Ovary (tissue), 9 donors: Measurements from ENCODE around the gene TRIM59. TPM values are rescaled to one million over a fixed set of nuclear protein-coding genes. Genes with fewer than 3 reads are reported as not detected.

Source experiments
- DNase-seq, 5 donors: peaks; one replicate each; pipeline ENCODE4 v3.0.0-alpha.2; 2019 to 2020
- H3K27ac ChIP-seq, 2 donors: fragments of 200-600 bp; one replicate each; pipeline versions ENCODE4 v1.5.1 to v1.8.0; 2019 to 2022
- H3K27me3 ChIP-seq: fragments of 200-600 bp; one replicate; pipeline ENCODE4 v1.8.0; 2022
- H3K36me3 ChIP-seq: fragments of 200-600 bp; sonication (generic); one replicate; pipeline ENCODE4 v1.5.1; 2019
- H3K4me1 ChIP-seq: one replicate; pipeline ENCODE4 v1.8.1; 2013; ENCODE audit warnings: mild to moderate bottlenecking, moderate library complexity; ENCODE audit not compliant: insufficient read depth
- H3K4me3 ChIP-seq: fragments of 200-600 bp; sonication (generic); one replicate; pipeline ENCODE4 v1.5.1; 2017
- H3K9me3 ChIP-seq, 2 donors: fragments of 200-600 bp in 1 of 2; sonication (generic) in 1 of 2; one replicate each; pipeline versions ENCODE4 v1.5.1 to v1.8.1; 2013 to 2019; ENCODE audit warnings: mild to moderate bottlenecking in 1 of 2, moderate library complexity in 1 of 2
- EP300 ChIP-seq: sonication (generic); formaldehyde crosslinking; IDR thresholded peaks from one replicate; pipeline ENCODE4 v1.6.1; 2017; ENCODE audit warnings: antibody characterized with exemption
- POLR2A ChIP-seq: fragments of 450-650 bp; IDR thresholded peaks from one replicate; pipeline ENCODE4 v1.6.1; 2017; ENCODE audit warnings: antibody characterized with exemption, mild to moderate bottlenecking, moderate library complexity
- WGBS, 3 donors: extraction: QIAGEN DNeasy Blood & Tissue Kit in 1 of 3; methylation state at CpG; one replicate each; pipeline versions ENCODE4 v1.1.5 to v1.1.7; 2013 to 2017; 5-methylcytosine and 5-hydroxymethylcytosine counted together
- intact Hi-C, 4 donors: fragments of 100-400 bp; cut with DNase I; formaldehyde crosslinking; loops; one replicate each; pipeline versions ENCODE4 v1.11.0 to v1.15.1; 2022 to 2023
- polyA plus RNA-seq, 2 donors: library from polyadenylated mRNA; stranded (reverse); fragments of 200-250 nt in 1 of 2; fragments of 350-450 nt in 1 of 2; fragmentation: Illumina TruSeq in 1 of 2; extraction: RNeasy Lipid Tissue Mini Kit (QIAGEN cat#74804) in 1 of 2; gene quantifications; one replicate each; pipeline ENCODE4 v1.2.3, GENCODE V29; 2013 to 2014
- total RNA-seq, 7 donors: library from RNA; depleted of rRNA in 2 of 7; stranded (reverse); fragments of >200 nt in 2 of 7; fragmentation: NEBNext Ultra II Directional in 3 of 7; extraction: Animal tissue kit (Norgen Biotek cat#: 25700) in 3 of 7; gene quantifications; one replicate each; pipeline versions ENCODE4 v1.1.0 to v1.2.4, GENCODE V29; 2016 to 2023
- TF ChIP-seq, protein P1 (sequence below), 3 donors: fragments of 450-650 bp in 2 of 3; fragments of 200-600 bp in 1 of 3; IDR thresholded peaks; one replicate each; pipeline versions ENCODE4 v1.5.1 to v1.8.0; 2016 to 2022; ENCODE audit warnings: antibody characterized with exemption in 3 of 3, mild to moderate bottlenecking in 1 of 3
- donor health status: DM: no; HTN: no; CAD: no; lungs with moderate emphysema.
- donor health status: DM: no; HTN: no; CAD: no.
- donor health status: Bipolar disorder and iron deficiency.
- donor health status: DM: yes; HTN: yes; CAD: no.
- donor health status: DM: no; HTN: no; CAD: no.
- donor health status: DM: yes; HTN: yes; CAD: no.

Gene TRIM59
- total and polyA plus RNA-seq, 9 donors: 1.4 to 4.8 (median 2.1) TPM

DNA sequence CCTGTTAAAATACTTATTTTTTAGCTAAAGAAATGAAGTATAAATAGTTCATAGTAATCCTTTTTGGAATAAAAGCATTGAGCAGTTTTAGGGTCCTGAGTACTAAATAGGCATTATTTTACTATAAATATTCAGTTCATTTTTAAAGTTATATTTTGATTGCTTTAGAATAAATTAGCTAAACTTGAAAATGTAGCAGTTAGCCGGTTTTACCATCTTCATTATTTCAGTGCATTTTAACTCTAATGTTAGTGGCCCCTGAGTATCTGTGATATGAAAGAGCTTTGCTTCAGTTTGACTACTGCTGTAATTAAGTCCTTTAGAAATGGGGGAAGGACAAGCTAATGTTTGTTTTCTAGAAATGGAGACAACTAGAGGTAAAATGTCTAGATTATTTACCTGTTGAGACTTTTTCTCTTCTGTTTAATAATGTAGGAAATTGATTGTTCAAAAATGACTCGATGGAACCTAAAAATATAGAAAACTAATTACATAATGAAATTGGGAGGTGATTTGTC lies 46.5 kb downstream of the TRIM59 start:
- WGBS, 3 donors: 74 to 81% (median 78%) methylated on average over 2 of the region's 2 CpGs
- TF ChIP-seq EP300: no peak
- no peak for TF ChIP-seq POLR2A
- TF ChIP-seq, protein P1, sequence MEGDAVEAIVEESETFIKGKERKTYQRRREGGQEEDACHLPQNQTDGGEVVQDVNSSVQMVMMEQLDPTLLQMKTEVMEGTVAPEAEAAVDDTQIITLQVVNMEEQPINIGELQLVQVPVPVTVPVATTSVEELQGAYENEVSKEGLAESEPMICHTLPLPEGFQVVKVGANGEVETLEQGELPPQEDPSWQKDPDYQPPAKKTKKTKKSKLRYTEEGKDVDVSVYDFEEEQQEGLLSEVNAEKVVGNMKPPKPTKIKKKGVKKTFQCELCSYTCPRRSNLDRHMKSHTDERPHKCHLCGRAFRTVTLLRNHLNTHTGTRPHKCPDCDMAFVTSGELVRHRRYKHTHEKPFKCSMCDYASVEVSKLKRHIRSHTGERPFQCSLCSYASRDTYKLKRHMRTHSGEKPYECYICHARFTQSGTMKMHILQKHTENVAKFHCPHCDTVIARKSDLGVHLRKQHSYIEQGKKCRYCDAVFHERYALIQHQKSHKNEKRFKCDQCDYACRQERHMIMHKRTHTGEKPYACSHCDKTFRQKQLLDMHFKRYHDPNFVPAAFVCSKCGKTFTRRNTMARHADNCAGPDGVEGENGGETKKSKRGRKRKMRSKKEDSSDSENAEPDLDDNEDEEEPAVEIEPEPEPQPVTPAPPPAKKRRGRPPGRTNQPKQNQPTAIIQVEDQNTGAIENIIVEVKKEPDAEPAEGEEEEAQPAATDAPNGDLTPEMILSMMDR (IDR thresholded peaks at IDR 0.05): no peak
- Histone ChIP-seq H3K9me3 (no peaks in the 10 kb centered on the region), H3K36me3 (no peaks in the 10 kb centered on the region), H3K27ac (no peak overlapping the region), H3K4me3 (no peak overlapping the region), H3K4me1 (peaks cover under 1% of the 10 kb centered on the region), H3K27me3 (no peaks in the 10 kb centered on the region)
- intact Hi-C loops: no loop called here
- no peak for DNase-seq

- no peaks in the 10 kb centered on the region for H3K27me3 ChIP-seq
- no peak for DNase-seq
- WGBS, 3 donors: 53 to 66% (median 57%) methylated on average over 11 of the region's 11 CpGs
- H3K9me3 ChIP-seq: no peaks in the 10 kb centered on the region
- TF ChIP-seq, protein P1 (IDR thresholded peaks at IDR 0.05): no peak
- TF ChIP-seq POLR2A (no peak), EP300 (no peak)
- intact Hi-C loops: no loop called here
- no peak overlapping the region for H3K27ac ChIP-seq
- peaks cover 1% of the 10 kb centered on the region for H3K4me1 ChIP-seq
- H3K4me3 ChIP-seq: no peak overlapping the region
- no peaks in the 10 kb centered on the region for H3K36me3 ChIP-seq
Observed at GRCh38 chr3:160402221-160403027, 47.2 kb downstream of the TRIM59 start.

DNA sequence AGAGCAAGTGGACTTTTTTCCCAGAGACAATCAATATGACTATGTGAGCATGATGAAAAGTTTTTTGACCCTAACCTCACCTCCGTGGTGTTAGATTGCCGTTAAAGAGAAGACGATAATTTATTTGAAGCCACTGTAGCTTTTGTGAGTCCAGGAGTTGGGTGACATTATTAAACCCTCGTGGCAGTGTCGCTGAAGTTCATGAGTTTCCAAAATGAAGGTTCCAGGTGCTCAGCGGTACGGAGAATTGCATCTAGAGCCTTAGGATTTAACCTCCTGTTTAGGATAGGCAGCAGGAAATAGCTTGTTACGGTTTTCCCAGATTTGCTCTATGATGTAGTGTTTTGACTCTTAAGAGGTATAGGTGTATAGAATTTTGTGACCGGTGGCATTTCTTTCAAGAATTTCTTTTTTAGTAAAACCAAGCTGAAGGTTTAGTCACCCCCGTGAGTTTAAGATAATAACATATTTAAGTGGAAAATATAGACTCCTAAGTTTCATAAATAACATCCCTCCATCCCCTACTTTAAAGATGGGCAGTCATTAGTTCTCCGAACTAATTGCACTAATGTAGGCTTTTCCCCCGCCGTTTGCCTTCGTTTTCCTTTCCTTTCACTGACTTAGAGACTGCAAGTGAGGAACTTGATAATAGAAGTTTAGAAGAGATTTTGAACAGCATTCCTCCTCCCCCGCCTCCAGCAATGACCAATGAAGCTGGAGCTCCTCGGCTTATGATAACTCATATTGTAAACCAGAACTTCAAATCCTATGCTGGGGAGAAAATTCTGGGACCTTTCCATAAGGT lies 48.1 kb downstream of the TRIM59 start:
- no peak for DNase-seq
- peak overlapping the region; percentile 77 for H3K4me3 ChIP-seq
- H3K36me3 ChIP-seq: no peaks in the 10 kb centered on the region
- intact Hi-C loops: no loop called here
- 34 to 40% (median 34%) methylated on average over 16 of the region's 16 CpGs for WGBS, 3 donors
- H3K9me3 ChIP-seq: no peaks in the 10 kb centered on the region
- no peak for TF ChIP-seq EP300
- TF ChIP-seq POLR2A: no peak
- TF ChIP-seq, protein P1 (IDR thresholded peaks at IDR 0.05): no peak
- no peak overlapping the region for H3K27ac ChIP-seq
- H3K4me1 ChIP-seq: peaks cover 1% of the 10 kb centered on the region
- H3K27me3 ChIP-seq: no peaks in the 10 kb centered on the region

DNA sequence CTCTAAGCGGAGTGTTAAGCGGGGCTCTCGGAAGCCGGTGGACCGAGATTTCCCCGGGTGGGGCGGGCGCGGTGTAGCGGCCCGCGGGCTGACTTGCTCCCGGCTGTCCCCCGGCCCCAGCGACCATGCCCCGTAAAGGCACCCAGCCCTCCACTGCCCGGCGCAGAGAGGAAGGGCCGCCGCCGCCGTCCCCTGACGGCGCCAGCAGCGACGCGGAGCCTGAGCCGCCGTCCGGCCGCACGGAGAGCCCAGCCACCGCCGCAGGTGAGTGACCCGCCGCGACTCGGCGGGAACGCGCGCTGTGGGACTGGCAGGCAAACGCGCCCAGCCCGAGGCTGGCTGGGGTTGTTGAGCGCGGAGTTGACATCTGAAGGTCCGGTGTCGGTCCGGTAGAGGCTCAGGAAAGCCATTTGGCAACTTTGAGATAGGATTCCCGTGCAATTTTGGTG lies 48.9 kb downstream of the TRIM59 start:
- H3K4me1 ChIP-seq: peaks cover 1% of the 10 kb centered on the region
- no peaks in the 10 kb centered on the region for H3K27me3 ChIP-seq
- no peak overlapping the region for H3K27ac ChIP-seq
- 1 to 3% (median 1%) methylated on average over 26 to 51 of the region's 51 CpGs for WGBS, 3 donors
- H3K4me3 ChIP-seq: peak overlapping the region; percentile 77
- H3K36me3 ChIP-seq: no peaks in the 10 kb centered on the region
- TF ChIP-seq EP300 (no peak), POLR2A (no peak)
- TF ChIP-seq, protein P1 (IDR thresholded peaks at IDR 0.05): no peak
- DNase-seq: peak in 3 of 5 donors; percentile 19 to 42 (median 38)
- no peaks in the 10 kb centered on the region for H3K9me3 ChIP-seq
- intact Hi-C loops: no loop called here
